Astrocyte of the spinal cord (primary cell): ENCODE results near the gene JPH2.

Experiments
- DNase-seq: peaks from one replicate; pipeline ENCODE4 v3.0.0; 2011; ENCODE audit warnings: low read depth, low spot score
- H3K4me3 ChIP-seq: 2 replicates; pipeline ENCODE4 v1.5.1; 2011; ENCODE audit warnings: low read depth, mild to moderate bottlenecking, low read length, moderate library complexity
- in situ Hi-C: cut with HindIII; loops from 2 replicates; pipeline ENCODE4 v1.10.0; 2017; ENCODE audit warnings: low sequenced_read_pairs
- TF ChIP-seq, protein P1 (sequence below): IDR thresholded peaks from 2 replicates; pipeline ENCODE4 v1.5.1; 2012; ENCODE audit warnings: low read depth, mild to moderate bottlenecking, low read length, inconsistent platforms

Gene JPH2

DNA sequence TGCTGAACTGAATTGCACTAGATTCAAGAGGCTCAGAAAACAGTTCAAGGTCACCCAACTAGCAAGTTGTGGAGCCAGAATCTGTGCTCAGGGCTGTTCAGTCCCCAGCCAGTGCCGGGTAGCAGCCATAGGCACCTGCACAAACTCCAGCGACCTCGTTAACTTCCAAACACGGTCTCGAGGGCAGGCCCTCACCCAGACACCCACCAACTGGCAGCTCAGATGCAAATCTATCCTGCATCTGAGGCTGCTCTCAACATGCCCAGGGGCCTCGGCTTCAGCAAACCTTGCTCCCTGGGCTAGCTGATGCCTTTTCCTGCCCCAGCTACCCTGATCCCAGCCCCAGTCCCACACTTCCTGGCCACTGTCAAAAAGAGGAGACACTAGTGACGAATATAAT is 3.7 kb downstream of the JPH2 start:
- in situ Hi-C loops: no loop called here
- H3K4me3 ChIP-seq: no peak overlapping the region
- no peak for DNase-seq
- TF ChIP-seq, protein P1, sequence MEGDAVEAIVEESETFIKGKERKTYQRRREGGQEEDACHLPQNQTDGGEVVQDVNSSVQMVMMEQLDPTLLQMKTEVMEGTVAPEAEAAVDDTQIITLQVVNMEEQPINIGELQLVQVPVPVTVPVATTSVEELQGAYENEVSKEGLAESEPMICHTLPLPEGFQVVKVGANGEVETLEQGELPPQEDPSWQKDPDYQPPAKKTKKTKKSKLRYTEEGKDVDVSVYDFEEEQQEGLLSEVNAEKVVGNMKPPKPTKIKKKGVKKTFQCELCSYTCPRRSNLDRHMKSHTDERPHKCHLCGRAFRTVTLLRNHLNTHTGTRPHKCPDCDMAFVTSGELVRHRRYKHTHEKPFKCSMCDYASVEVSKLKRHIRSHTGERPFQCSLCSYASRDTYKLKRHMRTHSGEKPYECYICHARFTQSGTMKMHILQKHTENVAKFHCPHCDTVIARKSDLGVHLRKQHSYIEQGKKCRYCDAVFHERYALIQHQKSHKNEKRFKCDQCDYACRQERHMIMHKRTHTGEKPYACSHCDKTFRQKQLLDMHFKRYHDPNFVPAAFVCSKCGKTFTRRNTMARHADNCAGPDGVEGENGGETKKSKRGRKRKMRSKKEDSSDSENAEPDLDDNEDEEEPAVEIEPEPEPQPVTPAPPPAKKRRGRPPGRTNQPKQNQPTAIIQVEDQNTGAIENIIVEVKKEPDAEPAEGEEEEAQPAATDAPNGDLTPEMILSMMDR: no peak

DNA sequence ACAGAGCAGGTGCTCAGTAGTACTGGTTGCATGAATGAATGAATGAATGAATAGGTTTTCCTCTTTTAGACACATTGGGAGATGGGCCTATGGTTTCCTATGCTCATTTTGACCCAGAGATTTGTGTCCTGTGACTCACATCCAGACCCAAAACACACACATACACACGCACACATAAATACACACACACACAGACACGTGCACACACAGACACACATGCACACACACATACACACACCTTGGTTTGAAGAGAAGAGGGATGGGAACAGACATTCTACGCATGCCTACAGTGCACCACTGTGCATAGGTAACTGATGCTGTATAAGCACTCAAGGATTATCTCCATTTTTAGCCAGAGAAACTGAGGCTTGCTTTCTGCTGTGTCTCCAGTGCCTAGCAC is 4.1 kb downstream of the JPH2 start:
- TF ChIP-seq, protein P1: no peak
- H3K4me3 ChIP-seq: no peak overlapping the region
- in situ Hi-C loops: no loop called here
- DNase-seq: no peak

DNA sequence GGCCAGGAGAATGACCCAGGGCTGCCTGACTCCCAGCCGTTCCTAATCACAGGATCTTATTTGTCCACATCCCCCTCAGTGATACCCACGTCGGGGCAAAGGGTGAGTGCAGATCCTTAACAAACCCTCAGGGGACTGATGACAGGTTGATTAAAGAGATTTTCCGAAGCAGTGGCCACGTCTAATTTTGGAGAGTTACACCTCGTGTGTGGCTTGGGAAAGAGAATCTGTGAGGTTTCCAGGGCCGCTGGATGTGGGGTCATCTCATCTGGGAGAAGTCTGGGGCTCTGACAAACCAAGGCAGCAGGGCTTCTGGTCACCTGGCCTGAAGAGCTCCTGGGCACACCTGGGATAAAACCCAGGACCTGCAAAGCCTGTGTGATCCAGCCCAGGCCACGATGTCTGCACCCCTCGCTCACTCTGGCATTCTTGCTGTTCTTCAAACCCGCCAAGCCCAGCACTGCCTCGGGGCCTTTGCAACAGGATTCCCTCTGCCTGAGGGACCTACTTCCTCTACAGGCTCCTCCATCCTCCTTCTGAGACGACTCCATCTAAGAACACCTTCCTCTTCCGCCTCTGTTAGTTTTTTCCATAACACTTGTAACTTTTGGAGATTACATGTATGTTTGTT is 4.7 kb downstream of the JPH2 start:
- in situ Hi-C loops: no loop called here
- DNase-seq: no peak
- H3K4me3 ChIP-seq: no peak overlapping the region
- TF ChIP-seq, protein P1: no peak

DNA sequence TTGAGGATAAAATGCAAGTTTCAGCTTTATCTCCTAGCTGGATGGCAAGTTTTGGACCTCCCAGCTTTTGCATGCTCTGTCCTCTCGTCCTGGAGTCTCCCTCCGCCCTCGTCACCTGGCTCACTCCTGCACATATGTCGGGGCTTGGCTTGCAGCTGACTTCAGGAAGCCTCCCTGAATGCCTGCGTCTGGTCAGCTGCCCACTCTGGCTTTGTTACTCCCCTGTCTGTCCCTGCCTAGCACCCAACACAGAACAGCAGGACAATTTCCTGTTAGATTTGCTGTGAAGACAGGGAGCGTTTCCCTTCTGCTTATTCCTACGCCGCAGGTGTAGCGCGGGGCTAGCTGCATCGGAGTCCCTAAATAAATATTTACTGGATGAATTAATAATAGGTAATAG is 5.4 kb downstream of the JPH2 start:
- H3K4me3 ChIP-seq: no peak overlapping the region
- TF ChIP-seq, protein P1: no peak
- no peak for DNase-seq
- in situ Hi-C loops: no loop called here

DNA sequence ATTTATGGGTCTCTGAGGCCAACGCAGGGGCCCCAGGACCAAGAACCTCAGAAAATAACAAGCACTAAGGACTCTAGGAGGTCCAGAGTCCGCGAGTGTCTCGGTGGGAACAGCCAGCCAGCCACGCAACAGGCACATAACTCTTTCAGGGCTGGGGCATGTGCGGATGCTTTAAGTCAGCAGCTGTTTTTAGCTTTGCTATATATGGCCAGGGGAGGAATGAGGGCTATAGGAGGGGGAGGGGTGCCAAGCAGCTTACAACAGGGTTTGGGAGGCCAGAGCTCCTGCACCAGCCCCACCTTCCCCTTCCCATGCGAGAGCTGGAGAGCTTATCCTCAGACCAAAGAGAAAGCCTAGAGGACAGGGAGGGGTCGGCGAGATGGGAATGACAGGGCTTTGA is 6.2 kb downstream of the JPH2 start:
- H3K4me3 ChIP-seq: no peak overlapping the region
- no peak for DNase-seq
- in situ Hi-C loops: no loop called here
- TF ChIP-seq, protein P1: no peak

DNA sequence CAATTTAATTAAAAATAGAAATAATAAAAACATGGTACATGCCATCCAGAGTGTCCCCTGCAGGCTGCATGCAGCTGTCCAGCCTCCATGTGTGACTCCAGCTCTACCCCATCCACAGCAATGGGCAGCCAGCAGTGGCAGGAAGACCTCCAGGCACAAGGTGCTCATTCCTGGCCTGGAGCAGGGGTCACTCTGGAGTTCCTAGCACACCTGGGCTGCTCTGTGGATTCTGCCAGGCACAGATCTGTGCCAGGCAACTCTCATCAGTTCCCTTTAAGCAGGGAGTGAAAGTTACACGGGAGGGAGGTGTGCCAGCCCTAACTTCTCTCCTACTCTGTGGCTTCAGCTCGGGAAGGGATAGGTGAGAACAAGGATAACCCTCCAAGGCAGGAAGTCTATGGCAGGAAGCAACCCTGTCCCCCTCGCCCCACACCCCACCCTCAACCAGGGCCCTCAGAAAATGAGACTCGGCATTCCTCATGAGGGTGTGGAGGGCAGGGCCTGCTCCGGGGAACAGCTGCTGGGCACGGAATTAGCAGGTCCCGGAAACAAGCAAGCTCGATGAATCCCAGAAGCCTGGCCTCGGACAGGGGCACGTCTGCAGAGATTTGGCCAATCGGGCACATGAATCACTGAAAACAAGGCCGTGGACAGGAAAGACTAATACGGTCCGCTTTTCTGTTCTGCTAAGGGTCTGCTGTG is 10.0 kb downstream of the JPH2 start:
- in situ Hi-C loops: no loop called here
- no peak overlapping the region for H3K4me3 ChIP-seq
- DNase-seq: no peak
- TF ChIP-seq, protein P1: no peak
